Measurements from ENCODE around the gene PCAT7.

- TF ChIP-seq CTCF (IDR thresholded peaks at IDR 0.05; ENCODE audit: poor library complexity, severe bottlenecking) (no peak), EZH2 (IDR thresholded peaks at IDR 0.05; ENCODE audit: borderline replicate concordance, insufficient read depth, low read length, poor library complexity, severe bottlenecking) (no peak), EP300 (conservative IDR thresholded peaks at IDR 0.05; ENCODE audit: poor library complexity, severe bottlenecking) (no peak), POLR2AphosphoS5 (IDR thresholded peaks at IDR 0.05) (no peak), SMC3 (conservative IDR thresholded peaks at IDR 0.05; ENCODE audit: poor library complexity) (no peak), REST (IDR thresholded peaks at IDR 0.05; ENCODE audit: borderline replicate concordance) (no peak), RAD21 (conservative IDR thresholded peaks at IDR 0.05) (no peak)
These were observed 44.2 kb downstream of the PCAT7 start for GRCh38 chr9:94599102-94599501.

Data from neural cell (in vitro differentiated cells).